IMR-90 (cell line): ENCODE measurements around the gene GPR35.

ENCODE experiments used
- BHLHE40 ChIP-seq: fragments of 150-350 bp; IDR thresholded peaks from 2 replicates; pipeline ENCODE4 v1.6.1; 2016; ENCODE audit warnings: mild to moderate bottlenecking, low read depth, low read length
- CEBPB ChIP-seq: IDR thresholded peaks from 2 replicates; pipeline ENCODE4 v1.6.1; 2012; ENCODE audit warnings: low read depth, low read length, improper control_type of control experiment
- CTCF ChIP-seq: conservative IDR thresholded peaks from 2 replicates; pipeline ENCODE4 v1.5.1; 2012; ENCODE audit warnings: mild to moderate bottlenecking, low read depth, low read length, improper control_type of control experiment
- MAFK ChIP-seq: IDR thresholded peaks from 2 replicates; pipeline ENCODE4 v1.6.1; 2012; ENCODE audit warnings: low read depth, low read length, improper control_type of control experiment
- MAZ ChIP-seq: IDR thresholded peaks from 2 replicates; pipeline ENCODE4 v1.6.1; 2012; ENCODE audit warnings: low read depth, mild to moderate bottlenecking, low read length, improper control_type of control experiment, moderate library complexity, borderline replicate concordance
- POLR2A ChIP-seq: IDR thresholded peaks from 2 replicates; pipeline ENCODE4 v1.6.1; 2012; ENCODE audit warnings: mild to moderate bottlenecking, low read depth, low read length
- RFX5 ChIP-seq: IDR thresholded peaks from 2 replicates; pipeline ENCODE4 v1.8.0; 2012; ENCODE audit warnings: low read depth, mild to moderate bottlenecking, low read length, moderate library complexity
- SMC3 ChIP-seq: fragments of 150-350 bp; IDR thresholded peaks from 2 replicates; pipeline ENCODE4 v1.6.1; 2016; ENCODE audit warnings: low read depth, mild to moderate bottlenecking, antibody characterized with exemption, low read length, moderate library complexity
- USF2 ChIP-seq: fragments of 150-350 bp; IDR thresholded peaks from 2 replicates; pipeline ENCODE4 v1.6.1; 2017; ENCODE audit warnings: mild to moderate bottlenecking, antibody characterized with exemption, low read length, low read depth

GRCh38 chr2:240601061-240601830, 24.0 kb upstream of the GPR35 start:
- TF ChIP-seq CTCF = no peak
- no peak for TF ChIP-seq RFX5
- TF ChIP-seq POLR2A = no peak
- TF ChIP-seq SMC3 = no peak
- no peak for TF ChIP-seq CEBPB
- no peak for TF ChIP-seq USF2
- TF ChIP-seq MAZ = no peak
- no peak for TF ChIP-seq BHLHE40
- no peak for TF ChIP-seq MAFK
